ENCODE data around the gene SMYD1.

The SMYD1 gene

GRCh38 chr2:88121678-88122077 lies 54.1 kb downstream of the SMYD1 start:
- DNase-seq = no peak

- DNase-seq = no peak
These were observed 54.7 kb downstream of the SMYD1 start for GRCh38 chr2:88122141-88122884.

- no peak for DNase-seq
These were observed 55.7 kb downstream of the SMYD1 start for GRCh38 chr2:88123164-88123974.

GRCh38 chr2:88123975-88124917 lies 56.6 kb downstream of the SMYD1 start:
- no peak for DNase-seq

GRCh38 chr2:88125344-88125923 lies 57.8 kb downstream of the SMYD1 start:
- peak in 2 of 56 donors; percentile 5 to 29 for DNase-seq

- no peak for DNase-seq
These were observed 58.5 kb downstream of the SMYD1 start for GRCh38 chr2:88125924-88126771.

GRCh38 chr2:88126772-88127637 lies 59.4 kb downstream of the SMYD1 start:
- no peak for DNase-seq

GRCh38 chr2:88127638-88127887 lies 59.9 kb downstream of the SMYD1 start:
- no peak for DNase-seq

GRCh38 chr2:88127888-88128653 lies 60.4 kb downstream of the SMYD1 start, which contains the start of gene FABP1:
FABP1 (minus strand) TSS chr2:88128062; CDS start chr2:88128017, 45 bp downstream.
- no peak for DNase-seq

- DNase-seq = no peak
These were observed 61.2 kb downstream of the SMYD1 start for GRCh38 chr2:88128654-88129312.

- DNase-seq = no peak
These were observed 61.8 kb downstream of the SMYD1 start for GRCh38 chr2:88129313-88129959.

GRCh38 chr2:88131201-88131998 lies 63.8 kb downstream of the SMYD1 start:
- no peak for DNase-seq

- no peak for DNase-seq
These were observed 64.4 kb downstream of the SMYD1 start for GRCh38 chr2:88131999-88132368.

- DNase-seq = no peak
These were observed 66.2 kb downstream of the SMYD1 start for GRCh38 chr2:88133875-88134274.

- DNase-seq = peak in 32 of 56 donors; percentile 8 to 75 (median 37)
These were observed 69.2 kb downstream of the SMYD1 start for GRCh38 chr2:88136817-88137216.

GRCh38 chr2:88137833-88138232 lies 70.2 kb downstream of the SMYD1 start:
- no peak for DNase-seq

All from amygdala (tissue), 56 donors.